ENCODE data around the gene ATP6V0A4.
A peak's percentile ranks its signal among the peaks of the same experiment; 100 is the strongest.
"Not testable (repeated sequence)": the region's sequence is repeated elsewhere in the genome, so short reads cannot be mapped to it uniquely, and the experiment has no call there.

ATP6V0A4 gene

DNA sequence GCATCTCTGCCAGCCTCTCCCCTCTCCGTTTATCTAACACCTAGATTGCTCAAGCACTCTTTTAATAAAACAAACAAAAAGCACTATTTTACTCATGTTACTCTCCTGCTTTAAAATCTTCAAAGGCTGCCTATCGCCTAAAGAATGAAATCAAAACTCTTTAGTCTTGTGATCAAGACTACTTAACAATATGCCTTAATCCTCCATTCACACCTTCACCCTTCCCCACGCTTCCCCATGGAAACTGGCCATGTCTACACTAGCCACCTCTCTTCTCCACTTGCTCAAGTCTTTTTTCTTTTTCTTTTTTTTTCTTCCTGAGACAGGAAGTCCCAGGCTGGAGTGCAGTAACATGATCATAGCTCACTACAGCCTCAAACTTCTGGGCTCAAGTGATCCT, 48.0 kb downstream of the ATP6V0A4 start:
- DNase-seq = no peak

DNA sequence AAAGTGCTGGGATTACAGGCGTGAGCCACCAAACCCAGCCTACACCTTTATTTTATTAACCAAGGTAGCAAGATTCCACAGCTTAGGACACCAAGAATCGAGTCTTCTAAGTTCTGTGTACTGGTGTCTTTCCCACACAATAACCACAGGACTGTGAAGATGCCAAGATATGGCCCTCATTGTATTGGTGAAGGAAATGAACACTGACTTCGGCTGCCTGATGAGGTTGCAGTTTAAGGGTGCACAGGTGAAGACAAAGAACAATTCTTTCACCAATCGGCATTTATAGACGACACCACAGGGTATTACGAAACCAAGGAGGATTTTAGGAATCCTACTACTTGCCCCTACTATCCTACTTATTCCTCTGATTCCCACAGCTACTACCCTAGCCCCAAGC, 49.3 kb downstream of the ATP6V0A4 start:
- no peak for DNase-seq

DNA sequence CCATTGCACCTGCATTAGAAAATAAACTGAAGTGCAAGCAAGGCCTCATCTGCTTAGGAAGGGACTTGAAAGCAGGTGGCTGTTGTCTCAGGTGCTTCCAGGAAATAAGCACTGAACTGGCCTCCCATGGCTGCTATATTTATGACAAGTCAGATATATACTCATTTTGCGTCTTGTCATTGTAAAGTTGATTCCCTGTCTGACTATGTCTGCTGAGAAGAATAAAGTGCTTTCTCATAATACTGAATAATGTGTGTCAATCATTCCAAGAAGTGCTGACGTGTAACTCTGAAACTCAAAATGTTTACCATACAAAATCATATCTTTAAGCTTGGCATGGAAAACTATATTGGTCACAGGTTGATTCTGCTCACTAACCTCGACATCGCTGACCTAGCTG, 51.9 kb downstream of the ATP6V0A4 start:
- DNase-seq = no peak

- no peak for DNase-seq
These were observed 52.8 kb downstream of the ATP6V0A4 start for GRCh38 chr7:138745189-138745588.

DNA sequence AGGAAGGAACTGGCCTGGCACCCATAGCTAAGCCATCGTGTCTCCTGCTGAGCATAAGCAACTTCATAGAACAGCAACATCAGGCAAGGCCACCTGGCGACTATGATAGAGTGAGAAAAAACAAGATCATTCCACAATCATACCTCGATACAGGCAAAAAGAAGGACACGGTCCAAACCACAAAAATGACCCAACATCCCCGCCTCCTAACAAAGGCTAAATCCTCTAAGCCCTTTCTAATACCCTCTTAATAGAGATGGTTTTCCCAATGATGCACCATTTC, 56.6 kb downstream of the ATP6V0A4 start:
- DNase-seq = no peak

DNA sequence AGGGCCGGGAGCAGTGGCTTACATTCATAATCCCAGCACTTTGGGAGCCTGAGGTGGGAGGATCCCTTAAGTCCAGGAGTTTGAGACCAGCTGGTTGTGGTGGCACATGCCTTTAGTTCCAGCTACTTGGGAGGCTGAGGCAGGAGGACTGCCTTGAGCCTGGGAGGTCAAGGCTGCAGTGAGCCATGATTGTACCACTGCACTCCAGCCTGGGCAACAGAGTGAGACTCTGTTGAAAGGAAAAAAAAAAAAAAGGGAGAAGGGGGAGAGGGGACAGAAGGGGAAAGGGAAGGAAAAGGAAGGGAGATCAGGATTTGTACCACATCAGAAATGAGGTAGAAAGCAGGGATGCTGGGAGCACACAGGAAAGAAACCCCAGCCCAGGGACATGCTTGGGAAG, 58.1 kb downstream of the ATP6V0A4 start:
- no peak for DNase-seq

DNA sequence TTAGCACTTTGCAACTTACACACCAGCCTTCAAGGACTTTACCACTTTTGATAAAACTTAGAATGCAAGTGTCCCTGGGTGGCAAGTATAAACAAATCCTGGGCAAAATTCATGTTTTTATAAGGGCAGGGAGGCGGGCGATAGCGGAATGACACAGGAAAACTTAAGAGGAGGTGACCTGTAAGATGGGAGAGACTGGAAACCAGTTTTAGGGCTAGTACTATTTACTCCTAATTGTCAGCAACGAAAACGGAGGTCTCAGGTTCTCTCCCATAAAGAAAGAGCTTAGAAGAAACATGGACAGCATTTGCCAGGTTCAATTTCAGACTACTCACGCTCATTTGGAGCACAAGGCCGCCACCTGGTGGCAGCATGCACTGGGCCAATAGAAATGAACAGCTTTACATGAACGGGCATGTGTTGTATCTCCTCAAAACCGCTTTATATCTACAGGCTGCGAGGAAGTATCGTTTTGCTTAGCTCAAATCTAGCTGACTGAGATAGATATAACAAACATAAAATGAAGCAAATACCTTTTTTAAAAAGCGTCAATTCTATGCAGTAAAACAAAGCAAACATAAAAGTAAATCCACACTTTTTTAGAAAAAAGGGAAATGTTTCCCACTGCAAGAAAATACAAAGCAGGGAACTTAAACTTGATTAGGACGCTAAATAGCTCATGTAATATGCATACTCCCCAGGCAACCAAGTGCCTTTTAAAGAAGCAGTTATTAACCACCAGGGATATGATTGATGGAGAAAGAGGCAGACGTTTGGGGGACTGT, 59.3 kb downstream of the ATP6V0A4 start:
- peak; percentile 92 for DNase-seq

DNA sequence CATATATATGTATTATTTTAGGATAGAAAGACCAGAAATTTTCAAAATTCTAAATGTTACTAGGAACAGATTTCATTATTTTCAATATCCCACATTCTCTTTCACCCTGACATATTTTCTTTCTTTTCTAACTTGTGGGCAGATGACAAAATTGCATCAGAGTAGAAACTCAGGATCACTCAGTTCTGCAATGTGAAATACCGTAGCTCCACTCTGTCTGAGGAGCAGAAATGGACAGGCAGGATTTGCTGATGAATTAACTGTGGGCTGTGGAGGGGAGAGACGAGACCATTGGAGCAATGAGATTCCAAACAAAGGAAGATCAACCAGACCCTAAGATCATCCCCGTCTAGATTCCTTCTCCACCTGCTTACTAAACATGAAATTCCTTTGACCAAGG, 59.9 kb downstream of the ATP6V0A4 start:
- DNase-seq = no peak

DNA sequence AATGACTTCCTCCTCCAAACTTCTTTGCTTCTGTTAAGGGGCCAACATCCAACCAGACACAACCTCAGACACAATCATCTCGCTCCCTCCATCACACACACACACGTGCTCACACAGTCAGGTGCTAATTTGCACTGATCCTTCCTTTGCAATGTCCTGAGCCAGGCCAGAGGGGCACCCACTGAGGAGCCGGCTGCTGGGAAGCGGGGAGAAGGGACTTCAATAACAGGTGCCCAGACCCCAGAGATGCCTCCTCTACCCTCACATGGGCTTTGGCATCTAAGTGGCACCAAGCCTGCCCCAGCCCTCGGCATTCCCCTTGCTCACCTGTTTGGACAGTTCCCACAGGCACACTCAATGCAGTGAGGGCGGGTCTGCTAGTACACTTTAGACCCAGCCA, 62.6 kb downstream of the ATP6V0A4 start:
- DNase-seq = no peak

GRCh38 chr7:138731733-138732132, 66.3 kb downstream of the ATP6V0A4 start:
- DNase-seq = not testable (repeated sequence)

DNA sequence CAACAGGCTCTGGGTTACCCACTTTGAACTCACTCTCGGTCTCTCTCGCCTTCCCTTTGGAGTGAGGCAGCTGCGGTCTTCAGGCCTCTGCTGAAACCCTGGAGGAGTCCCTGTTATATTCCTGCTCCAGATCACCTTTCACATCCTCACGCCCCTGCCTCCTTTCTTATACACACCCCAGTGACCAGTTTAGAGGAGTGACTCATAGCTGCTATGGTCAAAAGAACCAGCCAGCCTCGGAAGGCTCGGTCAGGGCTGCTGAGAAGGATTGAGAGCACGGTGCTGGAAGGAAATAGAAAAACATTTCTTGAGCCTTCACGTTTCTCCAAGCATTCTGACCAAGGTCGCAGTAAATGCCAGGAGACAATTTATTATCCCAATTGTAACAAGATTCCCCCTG, 68.6 kb downstream of the ATP6V0A4 start:
- peak; percentile 59 for DNase-seq

GRCh38 chr7:138727336-138728099, 70.5 kb downstream of the ATP6V0A4 start:
- DNase-seq = no peak

DNA sequence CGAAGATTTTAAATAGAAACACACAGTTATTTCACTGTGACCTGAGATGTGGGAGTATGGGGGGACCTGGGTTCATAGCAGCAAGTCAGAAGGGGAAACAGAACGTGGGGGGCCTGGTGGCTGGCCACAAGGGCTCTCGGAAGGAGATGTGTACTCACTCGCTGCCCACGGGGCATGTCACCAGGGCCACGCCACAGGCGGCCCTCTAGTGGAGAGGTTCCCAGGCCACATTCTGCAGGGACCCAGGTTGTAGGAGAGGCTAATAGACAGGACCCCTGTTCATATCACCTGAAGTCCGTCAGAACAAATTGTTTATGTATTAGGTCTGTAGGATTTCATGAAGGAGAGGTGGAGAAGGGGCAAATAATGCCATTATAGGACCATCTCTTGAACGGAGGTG, 71.7 kb downstream of the ATP6V0A4 start:
- no peak for DNase-seq

GRCh38 chr7:138720286-138720685, 77.7 kb downstream of the ATP6V0A4 start:
- DNase-seq = no peak

GRCh38 chr7:138716889-138717288, 81.1 kb downstream of the ATP6V0A4 start:
- DNase-seq = no peak

DNA sequence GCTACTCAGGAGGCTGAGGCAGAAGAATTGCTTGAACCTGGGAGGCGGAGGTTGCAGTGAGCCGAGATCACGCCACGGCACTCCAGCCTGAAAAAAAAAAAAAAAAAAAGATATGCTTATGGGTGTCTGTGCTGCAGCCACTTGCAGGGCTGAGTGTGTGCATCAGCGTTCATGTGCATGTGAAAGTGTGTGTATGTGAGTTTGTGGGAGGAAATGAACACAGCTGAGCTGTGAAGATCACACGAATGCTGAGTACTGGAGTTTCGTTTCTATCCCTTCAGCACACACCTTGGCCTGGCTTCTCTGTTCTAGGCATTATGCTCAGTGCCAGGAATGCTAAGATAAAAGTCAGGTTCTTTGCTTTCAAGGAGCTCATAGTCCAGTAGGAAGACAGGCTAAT, 84.8 kb downstream of the ATP6V0A4 start:
- DNase-seq = no peak

DNA sequence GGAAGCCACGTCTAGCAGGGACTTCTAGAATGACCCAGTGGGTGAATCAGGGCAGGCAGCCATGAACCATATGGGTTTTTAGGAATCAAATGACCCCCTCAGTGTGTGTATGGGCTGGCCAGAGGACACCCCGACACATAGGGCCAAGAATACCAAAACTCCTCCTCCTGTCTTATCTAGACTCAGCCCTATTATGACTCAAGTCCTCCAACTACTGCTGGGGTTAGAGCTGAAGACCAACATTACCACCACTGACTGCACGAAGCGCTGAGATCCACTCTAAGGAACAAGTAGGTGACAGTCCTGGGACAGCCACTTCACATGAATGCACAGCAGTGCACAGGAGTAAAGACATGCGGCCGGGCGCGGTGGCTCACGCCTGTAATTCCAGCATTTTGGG, 85.3 kb downstream of the ATP6V0A4 start:
- no peak for DNase-seq

DNA sequence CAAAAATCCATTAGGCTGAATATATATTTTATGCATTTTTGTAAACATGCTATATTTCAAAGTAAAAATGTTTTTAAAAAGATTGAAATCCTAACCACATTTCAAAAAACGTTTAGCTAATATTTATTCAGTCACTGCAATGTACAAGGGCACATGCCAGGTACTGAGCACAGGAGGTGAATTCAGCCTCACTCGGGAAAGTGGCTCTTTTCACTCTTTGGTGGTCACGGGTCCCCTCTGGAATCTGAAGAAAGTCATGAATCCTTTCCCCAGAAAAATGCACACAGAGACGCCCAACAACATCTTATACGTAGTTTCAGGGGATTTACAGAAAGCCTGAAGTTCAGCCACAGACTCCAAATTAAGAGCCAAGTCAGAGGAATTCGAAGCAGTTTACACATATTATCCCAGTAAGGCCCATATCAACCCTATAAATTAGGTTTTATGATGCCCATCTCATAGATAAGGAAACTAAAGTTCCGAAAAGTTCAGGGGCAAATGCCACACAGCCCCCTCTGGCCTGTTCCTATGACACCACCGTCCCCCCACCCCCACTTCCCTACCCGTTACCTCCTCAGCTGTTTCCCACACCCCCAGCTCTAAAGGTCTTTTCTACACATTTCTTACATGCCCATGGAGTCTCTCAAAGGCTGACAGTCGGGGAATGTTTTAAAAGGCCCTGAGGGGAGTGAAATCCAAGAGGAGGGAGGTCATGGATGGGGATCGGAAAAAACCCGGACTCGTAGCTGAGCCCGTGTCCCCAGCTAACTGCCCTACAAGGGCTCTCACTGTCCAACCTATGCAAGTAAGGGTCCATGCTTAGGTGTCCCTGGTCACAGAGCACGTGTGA, 87.2 kb downstream of the ATP6V0A4 start:
- DNase-seq = peak; percentile 59

- DNase-seq = no peak
These were observed 92.8 kb downstream of the ATP6V0A4 start for GRCh38 chr7:138705167-138705566.

GRCh38 chr7:138701537-138701923, 96.5 kb downstream of the ATP6V0A4 start:
- DNase-seq = no peak

DNA sequence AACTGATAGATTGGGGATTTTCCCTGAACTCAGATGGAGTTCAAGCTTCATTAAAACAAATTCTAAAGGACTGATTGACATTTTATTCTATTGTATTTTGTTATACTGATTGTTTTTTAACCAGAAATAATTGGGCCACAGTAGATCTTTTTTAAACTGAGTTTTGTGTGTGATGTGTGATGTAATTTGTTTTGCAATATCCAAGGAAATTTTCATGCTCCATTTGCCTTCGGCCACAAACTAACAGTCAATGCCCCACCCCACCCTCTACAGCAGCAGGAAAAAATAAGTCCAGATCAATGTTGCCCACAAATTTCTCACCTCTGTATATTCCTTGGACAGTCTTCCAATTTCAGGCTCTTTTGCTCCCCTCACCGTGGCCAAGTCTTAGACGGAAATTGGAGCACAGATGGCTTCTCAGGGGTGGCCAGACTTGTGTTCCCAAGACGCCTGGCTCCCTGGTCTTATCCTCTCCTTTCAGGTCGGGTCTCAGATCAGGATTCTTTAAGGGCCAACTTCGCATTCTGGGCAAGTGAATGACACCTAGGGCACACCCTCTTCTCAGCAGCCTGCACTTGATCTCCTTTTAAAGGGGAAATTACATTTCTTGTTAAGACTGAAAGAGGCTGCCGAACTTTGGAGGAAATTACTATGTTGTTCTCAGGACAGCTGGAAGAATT, 97.0 kb downstream of the ATP6V0A4 start, which contains the start of gene SVOPL:
Gene SVOPL (minus strand): TSS at position 506 of the 680 bp plus-strand sequence. CDS start 22,317 bp downstream, outside the sequence.
- no peak for DNase-seq

GRCh38 chr7:138699661-138700060, 98.3 kb downstream of the ATP6V0A4 start:
- no peak for DNase-seq

DNA sequence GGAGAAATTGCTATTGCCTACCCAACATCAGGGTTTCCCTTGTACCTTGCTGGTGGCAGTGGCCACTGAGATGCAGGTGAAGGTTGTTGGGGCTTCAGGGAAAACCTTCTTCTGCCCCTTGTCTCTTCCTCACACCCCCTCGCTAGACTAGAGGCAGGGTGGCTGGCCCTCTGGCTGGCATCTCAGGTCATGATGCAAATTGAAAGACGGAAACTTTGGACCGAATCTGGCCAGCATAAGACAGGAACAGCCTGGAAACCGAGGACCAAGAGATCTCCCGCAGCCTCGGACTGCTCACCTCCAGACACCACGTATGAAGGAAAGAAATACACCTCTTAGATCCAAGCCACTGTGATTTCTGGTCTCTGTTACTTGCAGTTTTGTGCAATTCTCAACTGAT, 99.7 kb downstream of the ATP6V0A4 start:
- no peak for DNase-seq

Data from islet precursor cell (in vitro differentiated cells).